Colonic mucosa (tissue), 4 donors: ENCODE data around the gene DSG2. TPM values are rescaled to one million over a fixed set of nuclear protein-coding genes. Genes with fewer than 3 reads are reported as not detected.

Experiments
- DNase-seq: peaks from one replicate; pipeline ENCODE4 v3.0.0-alpha.2; 2020
- H3K27ac ChIP-seq: fragments of 200-600 bp; one replicate; pipeline ENCODE4 v1.8.0; 2021
- H3K27me3 ChIP-seq: fragments of 200-600 bp; one replicate; pipeline ENCODE4 v1.8.0; 2021
- H3K36me3 ChIP-seq: fragments of 200-600 bp; one replicate; pipeline ENCODE4 v1.8.0; 2021
- H3K4me1 ChIP-seq: fragments of 200-600 bp; one replicate; pipeline ENCODE4 v1.8.0; 2021; ENCODE audit warnings: mild to moderate bottlenecking
- H3K4me3 ChIP-seq: fragments of 200-600 bp; one replicate; pipeline ENCODE4 v1.8.0; 2021
- H3K9ac ChIP-seq, 2 donors: one replicate each; pipeline ENCODE4 v1.7.0; 2013; ENCODE audit warnings: control low read depth in 2 of 2, low read depth in 2 of 2, low read length in 2 of 2
- H3K9me3 ChIP-seq: fragments of 200-600 bp; one replicate; pipeline ENCODE4 v1.8.0; 2021
- intact Hi-C: fragments of 100-400 bp; cut with DNase I; formaldehyde crosslinking; loops from one replicate; pipeline ENCODE4 v1.14.1; 2022
- total RNA-seq, 2 donors: library from RNA; stranded (reverse); fragmentation: NEBNext Ultra II Directional in 1 of 2; extraction: Animal tissue kit (Norgen Biotek cat#: 25700) in 1 of 2; gene quantifications; one replicate each; pipeline ENCODE4 v1.2.1, GENCODE V29; 2021
- TF ChIP-seq, protein P1 (sequence below): fragments of 200-600 bp; IDR thresholded peaks from one replicate; pipeline ENCODE4 v1.8.0; 2022; ENCODE audit warnings: antibody characterized with exemption, mild to moderate bottlenecking
- donor health status: healthy.
- donor health status: DM: no; HTN: no; CAD: no.
- donor health status: DM: no; HTN: no; CAD: no.

The DSG2 gene
- total RNA-seq, 2 donors from 2014 or later, result 237 to 308 TPM

DNA sequence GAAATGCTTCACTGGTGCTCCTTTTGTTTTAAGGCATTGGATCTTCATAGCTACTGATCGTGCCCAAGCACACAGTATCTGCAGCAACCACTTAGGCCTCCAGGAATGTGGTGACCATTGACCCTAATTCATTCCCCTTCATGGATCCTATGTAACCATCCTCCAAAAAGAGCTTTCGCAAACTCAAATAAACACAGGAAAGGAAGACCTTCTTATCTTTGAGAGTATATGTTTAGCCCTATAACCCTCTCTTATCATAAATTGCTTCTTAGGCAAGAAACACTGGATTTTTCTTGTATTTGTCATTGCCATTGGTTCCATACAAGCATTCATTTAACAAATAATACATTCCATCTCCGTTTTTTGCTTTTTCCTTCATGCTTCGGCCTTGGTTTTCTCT lies 89.6 kb downstream of the DSG2 start:
- Histone ChIP-seq H3K27me3 (no peaks in the 10 kb centered on the region), H3K4me1 (no peaks in the 10 kb centered on the region), H3K27ac (no peak overlapping the region), H3K9me3 (no peaks in the 10 kb centered on the region), H3K36me3 (no peaks in the 10 kb centered on the region), H3K9ac (no peak overlapping the region), H3K4me3 (no peak overlapping the region)
- no peak for DNase-seq
- intact Hi-C loops, result no loop called here
- TF ChIP-seq, protein P1, sequence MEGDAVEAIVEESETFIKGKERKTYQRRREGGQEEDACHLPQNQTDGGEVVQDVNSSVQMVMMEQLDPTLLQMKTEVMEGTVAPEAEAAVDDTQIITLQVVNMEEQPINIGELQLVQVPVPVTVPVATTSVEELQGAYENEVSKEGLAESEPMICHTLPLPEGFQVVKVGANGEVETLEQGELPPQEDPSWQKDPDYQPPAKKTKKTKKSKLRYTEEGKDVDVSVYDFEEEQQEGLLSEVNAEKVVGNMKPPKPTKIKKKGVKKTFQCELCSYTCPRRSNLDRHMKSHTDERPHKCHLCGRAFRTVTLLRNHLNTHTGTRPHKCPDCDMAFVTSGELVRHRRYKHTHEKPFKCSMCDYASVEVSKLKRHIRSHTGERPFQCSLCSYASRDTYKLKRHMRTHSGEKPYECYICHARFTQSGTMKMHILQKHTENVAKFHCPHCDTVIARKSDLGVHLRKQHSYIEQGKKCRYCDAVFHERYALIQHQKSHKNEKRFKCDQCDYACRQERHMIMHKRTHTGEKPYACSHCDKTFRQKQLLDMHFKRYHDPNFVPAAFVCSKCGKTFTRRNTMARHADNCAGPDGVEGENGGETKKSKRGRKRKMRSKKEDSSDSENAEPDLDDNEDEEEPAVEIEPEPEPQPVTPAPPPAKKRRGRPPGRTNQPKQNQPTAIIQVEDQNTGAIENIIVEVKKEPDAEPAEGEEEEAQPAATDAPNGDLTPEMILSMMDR, result no peak

DNA sequence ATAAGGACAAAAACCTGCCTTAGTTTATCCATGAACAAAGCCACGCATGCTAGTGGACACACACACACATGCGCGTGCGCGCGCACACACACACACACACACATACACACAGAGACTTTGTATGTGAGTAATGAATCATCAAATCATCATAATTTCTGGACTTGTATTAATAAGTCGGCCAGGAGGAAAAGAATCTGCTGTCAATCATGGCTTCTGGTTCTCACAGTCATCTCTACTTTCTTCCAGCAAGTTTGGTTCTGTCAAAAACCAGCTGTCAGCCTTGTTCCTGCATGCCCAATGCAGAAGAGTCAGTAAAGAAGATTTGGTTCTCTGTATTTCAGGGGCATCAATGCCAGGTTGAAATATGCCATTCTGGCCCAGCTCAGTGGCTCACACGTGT lies 92.6 kb downstream of the DSG2 start:
- H3K4me1 ChIP-seq, result no peaks in the 10 kb centered on the region
- H3K4me3 ChIP-seq, result no peak overlapping the region
- no peaks in the 10 kb centered on the region for H3K27me3 ChIP-seq
- H3K36me3 ChIP-seq, result no peaks in the 10 kb centered on the region
- intact Hi-C loops, result no loop called here
- H3K9ac ChIP-seq, result no peak overlapping the region
- H3K27ac ChIP-seq, result no peak overlapping the region
- DNase-seq, result no peak
- TF ChIP-seq, protein P1, result no peak
- no peaks in the 10 kb centered on the region for H3K9me3 ChIP-seq

DNA sequence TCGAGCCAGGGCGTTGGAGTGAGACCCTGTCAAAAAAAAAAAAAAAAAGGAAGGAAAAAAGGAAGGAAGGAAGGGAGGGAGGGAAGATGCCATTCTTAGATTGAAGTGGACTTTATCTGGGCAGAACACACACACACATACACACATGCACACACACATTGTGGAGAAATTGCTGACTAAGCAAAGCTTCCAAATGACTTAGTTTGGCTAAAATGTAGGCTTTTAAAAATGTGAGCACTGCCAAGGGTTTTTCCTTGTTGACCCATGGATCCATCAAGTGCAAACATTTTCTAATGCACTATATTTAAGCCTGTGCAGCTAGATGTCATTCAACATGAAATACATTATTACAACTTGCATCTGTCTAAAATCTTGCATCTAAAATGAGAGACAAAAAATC lies 93.1 kb downstream of the DSG2 start:
- Histone ChIP-seq H3K27me3 (no peaks in the 10 kb centered on the region), H3K27ac (no peak overlapping the region), H3K4me3 (no peak overlapping the region), H3K9me3 (no peaks in the 10 kb centered on the region), H3K4me1 (no peaks in the 10 kb centered on the region), H3K36me3 (no peaks in the 10 kb centered on the region), H3K9ac (no peak overlapping the region)
- intact Hi-C loops, result no loop called here
- TF ChIP-seq, protein P1, result no peak
- no peak for DNase-seq

DNA sequence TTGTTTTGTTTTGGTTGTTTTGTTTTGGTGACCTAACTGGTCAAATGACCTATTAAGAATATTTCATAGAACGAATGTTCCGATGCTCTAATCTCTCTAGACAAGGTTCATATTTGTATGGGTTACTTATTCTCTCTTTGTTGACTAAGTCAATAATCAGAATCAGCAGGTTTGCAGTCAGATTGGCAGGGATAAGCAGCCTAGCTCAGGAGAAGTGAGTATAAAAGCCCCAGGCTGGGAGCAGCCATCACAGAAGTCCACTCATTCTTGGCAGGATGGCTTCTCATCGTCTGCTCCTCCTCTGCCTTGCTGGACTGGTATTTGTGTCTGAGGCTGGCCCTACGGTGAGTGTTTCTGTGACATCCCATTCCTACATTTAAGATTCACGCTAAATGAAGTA lies 93.7 kb downstream of the DSG2 start, which contains the start of gene TTR:
TTR (plus strand) TSS at position 250 of the 400 bp plus-strand sequence; CDS start at position 276, 26 bp downstream.
- Histone ChIP-seq H3K36me3 (no peaks in the 10 kb centered on the region), H3K4me1 (no peaks in the 10 kb centered on the region), H3K9me3 (no peaks in the 10 kb centered on the region), H3K9ac (no peak within 1 kb of the TSS), H3K27me3 (no peaks in the 10 kb centered on the region), H3K4me3 (no peak within 1 kb of the TSS), H3K27ac (no peak within 1 kb of the TSS)
- intact Hi-C loops, result no loop called here
- TF ChIP-seq, protein P1, result no peak
- no peak for DNase-seq

DNA sequence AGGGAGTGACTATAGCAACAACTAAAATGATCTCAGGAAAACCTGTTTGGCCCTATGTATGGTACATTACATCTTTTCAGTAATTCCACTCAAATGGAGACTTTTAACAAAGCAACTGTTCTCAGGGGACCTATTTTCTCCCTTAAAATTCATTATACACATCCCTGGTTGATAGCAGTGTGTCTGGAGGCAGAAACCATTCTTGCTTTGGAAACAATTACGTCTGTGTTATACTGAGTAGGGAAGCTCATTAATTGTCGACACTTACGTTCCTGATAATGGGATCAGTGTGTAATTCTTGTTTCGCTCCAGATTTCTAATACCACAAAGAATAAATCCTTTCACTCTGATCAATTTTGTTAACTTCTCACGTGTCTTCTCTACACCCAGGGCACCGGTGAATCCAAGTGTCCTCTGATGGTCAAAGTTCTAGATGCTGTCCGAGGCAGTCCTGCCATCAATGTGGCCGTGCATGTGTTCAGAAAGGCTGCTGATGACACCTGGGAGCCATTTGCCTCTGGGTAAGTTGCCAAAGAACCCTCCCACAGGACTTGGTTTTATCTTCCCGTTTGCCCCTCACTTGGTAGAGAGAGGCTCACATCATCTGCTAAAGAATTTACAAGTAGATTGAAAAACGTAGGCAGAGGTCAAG lies 94.7 kb downstream of the DSG2 start:
- H3K27me3 ChIP-seq, result no peaks in the 10 kb centered on the region
- TF ChIP-seq, protein P1, result no peak
- H3K27ac ChIP-seq, result no peak overlapping the region
- no peak overlapping the region for H3K4me3 ChIP-seq
- H3K36me3 ChIP-seq, result no peaks in the 10 kb centered on the region
- H3K4me1 ChIP-seq, result no peaks in the 10 kb centered on the region
- no peaks in the 10 kb centered on the region for H3K9me3 ChIP-seq
- no peak for DNase-seq
- no peak overlapping the region for H3K9ac ChIP-seq
- intact Hi-C loops, result no loop called here
